Panc1 (cell line): ENCODE results near the gene SASS6. TPM values are rescaled to one million over a fixed set of nuclear protein-coding genes. Genes with fewer than 3 reads are reported as not detected.

Source experiments
- ATAC-seq: fragments of 200-7000 bp; cut with Tn5 transposase; 2 replicates; pipeline ENCODE4 v1.9.1; 2020; ENCODE audit warnings: mild to moderate bottlenecking, moderate library complexity
- BruUV-seq: library from RNA; stranded (reverse); fragments of 400-500 nt; replicated peaks from 2 replicates; lab custom pipeline; 2021; lab: Mats Ljungman, UMichigan
- CTCF ChIA-PET: fragments of 300-600 bp; sonication (Branson Sonifier 250); formaldehyde crosslinking; loops from one replicate; lab custom pipeline; 2022; ENCODE audit warnings: antibody characterized with exemption; lab: Charles Lee
- POLR2A ChIA-PET: fragments of 300-600 bp; sonication (Branson Sonifier 250); formaldehyde crosslinking; loops from one replicate; lab custom pipeline; 2022; ENCODE audit warnings: antibody characterized with exemption; lab: Charles Lee
- DNase-seq: peaks from one replicate; pipeline ENCODE4 v3.0.0-alpha.2; 2010; ENCODE audit warnings: low read depth, low spot score
- H3K27ac ChIP-seq: 2 replicates; pipeline ENCODE4 v1.5.1; 2011; ENCODE audit warnings: mild to moderate bottlenecking, low read length, inconsistent platforms
- H3K27me3 ChIP-seq: fragments of 200-500 bp; sonication (Bioruptor generic); 2 replicates; pipeline ENCODE4 v1.6.0; 2014; ENCODE audit warnings: low read length, inconsistent platforms; ENCODE audit not compliant: control insufficient read depth, insufficient read depth
- H3K36me3 ChIP-seq: fragments of 200-500 bp; sonication (Bioruptor generic); 2 replicates; pipeline ENCODE4 v1.5.1; 2014; ENCODE audit warnings: inconsistent platforms, mild to moderate bottlenecking, low read length, moderate library complexity; ENCODE audit not compliant: control insufficient read depth, insufficient read depth
- H3K4me1 ChIP-seq: 2 replicates; pipeline ENCODE4 v1.5.1; 2011; ENCODE audit warnings: inconsistent platforms, mild to moderate bottlenecking, low read length, moderate library complexity; ENCODE audit not compliant: control insufficient read depth, insufficient read depth
- H3K4me3 ChIP-seq, 2 experiments: 2 replicates each; pipeline ENCODE4 v1.5.1; 2011 to 2012; ENCODE audit warnings: low read depth in 2 of 2, low read length in 2 of 2, mild to moderate bottlenecking in 2 of 2, inconsistent platforms in 1 of 2, moderate library complexity in 1 of 2
- H3K9me3 ChIP-seq: fragments of 200-500 bp; sonication (Bioruptor generic); 2 replicates; pipeline ENCODE4 v1.5.1; 2014; ENCODE audit warnings: low read depth, mild to moderate bottlenecking, inconsistent platforms, low read length, moderate library complexity; ENCODE audit not compliant: control insufficient read depth, insufficient read depth
- CTCF ChIP-seq: fragments of 450-650 bp; IDR thresholded peaks from 2 replicates; pipeline ENCODE4 v1.5.1; 2017; ENCODE audit warnings: mild to moderate bottlenecking
- POLR2AphosphoS5 ChIP-seq: IDR thresholded peaks from 2 replicates; pipeline ENCODE4 v1.6.1; 2012; ENCODE audit warnings: mild to moderate bottlenecking, low read depth, low read length, moderate library complexity
- SIN3A ChIP-seq: IDR thresholded peaks from 2 replicates; pipeline ENCODE4 v1.6.1; 2012; ENCODE audit warnings: low read depth, mild to moderate bottlenecking, low read length, moderate library complexity, borderline replicate concordance; ENCODE audit not compliant: insufficient read depth
- TCF7L2 ChIP-seq: IDR thresholded peaks from 2 replicates; pipeline ENCODE4 v1.6.1; 2011; ENCODE audit warnings: mild to moderate bottlenecking, low read depth, low read length, inconsistent platforms
- in situ Hi-C: cut with HindIII; loops from 2 replicates; pipeline ENCODE4 v1.10.0; 2016; ENCODE audit warnings: low sequenced_read_pairs, low pct_unique_long_range_greater_than_20kb
- intact Hi-C: fragments of 100-400 bp; cut with micrococcal nuclease; formaldehyde crosslinking; loops from one replicate; pipeline ENCODE4 v1.10.0; 2022; ENCODE audit not compliant: unreplicated experiment
- total RNA-seq: library from RNA; stranded (reverse); gene quantifications from one replicate; pipeline ENCODE4 v1.2.1, GENCODE V29; 2021; ENCODE audit not compliant: unreplicated experiment
- TF ChIP-seq, protein P1 (sequence below), 2 experiments: IDR thresholded peaks; 2 replicates each; pipeline ENCODE4 v1.6.1; 2011 to 2012; ENCODE audit warnings: low read depth in 2 of 2, control low read depth in 1 of 2, low read length in 1 of 2, mild to moderate bottlenecking in 1 of 2, moderate library complexity in 1 of 2; ENCODE audit not compliant: insufficient read depth in 1 of 2

SASS6 gene
- total RNA-seq, 1 experiment from 2014 or later, result 6.2 TPM

DNA sequence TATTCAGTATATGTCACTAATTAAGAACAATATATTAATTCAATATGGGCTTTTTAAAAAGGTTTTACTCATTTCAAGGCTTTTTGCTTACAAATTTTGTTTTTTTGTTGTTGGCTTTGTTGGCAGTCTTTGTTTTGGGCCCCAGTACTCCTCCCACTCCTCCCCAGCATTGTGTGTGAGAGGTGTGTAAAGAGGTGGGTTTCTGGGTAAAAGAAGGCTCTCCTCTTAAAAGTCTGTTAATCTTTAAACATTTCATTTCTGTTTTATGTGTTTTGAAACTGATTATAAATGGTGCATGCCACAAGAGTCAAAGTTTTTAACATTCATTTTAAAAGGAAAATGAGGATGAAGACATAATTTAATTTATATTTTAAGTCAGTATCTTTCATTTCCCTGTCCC lies 79.6 kb downstream of the SASS6 start:
- Histone ChIP-seq H3K36me3 (no peaks in the 10 kb centered on the region; the same call in 1 of the 2 replicates), H3K9me3 (no peaks in the 10 kb centered on the region), H3K4me3 (no peak overlapping the region), H3K27me3 (no peaks in the 10 kb centered on the region), H3K27ac (no peak overlapping the region), H3K4me1 (no peaks in the 10 kb centered on the region)
- no peak for DNase-seq
- ChIA-PET POLR2A (no interaction called here), CTCF (no interaction called here)
- BruUV-seq, result no TSS peak
- in situ Hi-C loops, result no loop called here
- TF ChIP-seq, protein P1, sequence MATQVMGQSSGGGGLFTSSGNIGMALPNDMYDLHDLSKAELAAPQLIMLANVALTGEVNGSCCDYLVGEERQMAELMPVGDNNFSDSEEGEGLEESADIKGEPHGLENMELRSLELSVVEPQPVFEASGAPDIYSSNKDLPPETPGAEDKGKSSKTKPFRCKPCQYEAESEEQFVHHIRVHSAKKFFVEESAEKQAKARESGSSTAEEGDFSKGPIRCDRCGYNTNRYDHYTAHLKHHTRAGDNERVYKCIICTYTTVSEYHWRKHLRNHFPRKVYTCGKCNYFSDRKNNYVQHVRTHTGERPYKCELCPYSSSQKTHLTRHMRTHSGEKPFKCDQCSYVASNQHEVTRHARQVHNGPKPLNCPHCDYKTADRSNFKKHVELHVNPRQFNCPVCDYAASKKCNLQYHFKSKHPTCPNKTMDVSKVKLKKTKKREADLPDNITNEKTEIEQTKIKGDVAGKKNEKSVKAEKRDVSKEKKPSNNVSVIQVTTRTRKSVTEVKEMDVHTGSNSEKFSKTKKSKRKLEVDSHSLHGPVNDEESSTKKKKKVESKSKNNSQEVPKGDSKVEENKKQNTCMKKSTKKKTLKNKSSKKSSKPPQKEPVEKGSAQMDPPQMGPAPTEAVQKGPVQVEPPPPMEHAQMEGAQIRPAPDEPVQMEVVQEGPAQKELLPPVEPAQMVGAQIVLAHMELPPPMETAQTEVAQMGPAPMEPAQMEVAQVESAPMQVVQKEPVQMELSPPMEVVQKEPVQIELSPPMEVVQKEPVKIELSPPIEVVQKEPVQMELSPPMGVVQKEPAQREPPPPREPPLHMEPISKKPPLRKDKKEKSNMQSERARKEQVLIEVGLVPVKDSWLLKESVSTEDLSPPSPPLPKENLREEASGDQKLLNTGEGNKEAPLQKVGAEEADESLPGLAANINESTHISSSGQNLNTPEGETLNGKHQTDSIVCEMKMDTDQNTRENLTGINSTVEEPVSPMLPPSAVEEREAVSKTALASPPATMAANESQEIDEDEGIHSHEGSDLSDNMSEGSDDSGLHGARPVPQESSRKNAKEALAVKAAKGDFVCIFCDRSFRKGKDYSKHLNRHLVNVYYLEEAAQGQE (IDR thresholded peaks at IDR 0.05; ENCODE audit: insufficient read depth in 1 of 2, low read depth in 2 of 2, low read length in 1 of 2), result no peak
- TF ChIP-seq CTCF, result no peak
- TF ChIP-seq POLR2AphosphoS5, result no peak
- TF ChIP-seq TCF7L2, result no peak
- TF ChIP-seq SIN3A, result no peak
- ATAC-seq, result no peak
- intact Hi-C loops, result no loop called here

DNA sequence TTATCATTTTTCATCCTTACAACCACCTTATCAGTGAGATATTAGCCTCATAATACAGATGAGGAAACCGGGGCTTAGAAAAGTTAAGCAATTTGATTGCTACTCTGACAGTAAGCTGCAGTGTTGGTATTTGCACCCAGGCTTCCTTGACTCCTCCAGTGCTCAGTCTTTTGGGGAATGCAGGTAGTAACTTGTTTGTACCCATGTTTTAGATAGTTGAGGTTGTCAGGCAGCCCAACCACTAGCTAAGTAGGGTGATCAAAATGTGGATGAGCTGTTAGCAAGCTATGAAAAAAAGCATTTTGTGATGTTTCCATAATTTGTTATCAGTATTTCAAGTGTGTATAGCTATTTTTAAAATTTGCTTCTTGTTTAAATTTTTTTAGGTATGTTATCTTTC lies 80.8 kb downstream of the SASS6 start:
- H3K4me1 ChIP-seq, result no peaks in the 10 kb centered on the region
- ATAC-seq (no peak), DNase-seq (no peak)
- ChIA-PET CTCF (interaction anchor here (0.7 kb wide), 1 partner anchor 137 kb away, joined by 8 read pairs; no protein-coding TSS in a partner anchor), POLR2A (no interaction called here)
- TF ChIP-seq SIN3A, result no peak
- no peak for TF ChIP-seq CTCF
- no peaks in the 10 kb centered on the region; the same call in 1 of the 2 replicates for H3K36me3 ChIP-seq
- no TSS peak for BruUV-seq
- H3K4me3 ChIP-seq, result no peak overlapping the region
- no peak overlapping the region for H3K27ac ChIP-seq
- in situ Hi-C loops (no loop called here), intact Hi-C loops (no loop called here)
- no peaks in the 10 kb centered on the region for H3K27me3 ChIP-seq
- H3K9me3 ChIP-seq, result no peaks in the 10 kb centered on the region

DNA sequence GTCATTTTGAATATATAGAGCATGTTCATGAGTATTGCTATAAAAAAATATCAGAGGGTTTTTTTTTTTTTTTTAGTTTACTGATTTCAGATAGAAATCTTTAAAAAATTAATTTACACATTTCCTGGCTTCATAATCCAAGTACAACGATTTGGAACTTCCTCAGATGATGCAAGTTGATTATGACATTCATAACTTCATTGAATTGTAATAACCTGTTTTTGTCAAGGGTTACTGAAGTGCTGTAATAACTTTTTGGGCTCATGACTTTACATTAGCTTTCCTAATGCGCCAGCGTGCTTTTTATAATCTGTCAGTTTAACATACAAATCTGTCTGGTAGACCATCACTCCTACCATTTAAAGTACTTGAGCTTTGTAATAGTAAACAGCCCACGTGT lies 81.3 kb downstream of the SASS6 start:
- ATAC-seq, result no peak
- H3K27ac ChIP-seq, result no peak overlapping the region

More for the DNA sequence above, 81.3 kb downstream of the SASS6 start:
- Histone ChIP-seq H3K36me3 (no peaks in the 10 kb centered on the region; the same call in 1 of the 2 replicates), H3K27me3 (no peaks in the 10 kb centered on the region), H3K9me3 (no peaks in the 10 kb centered on the region), H3K4me3 (no peak overlapping the region), H3K4me1 (no peaks in the 10 kb centered on the region)
- TF ChIP-seq, protein P1 (IDR thresholded peaks at IDR 0.05; ENCODE audit: insufficient read depth in 1 of 2, low read depth in 2 of 2, low read length in 1 of 2), result no peak
- TF ChIP-seq POLR2AphosphoS5 (no peak), SIN3A (no peak), TCF7L2 (no peak), CTCF (no peak)
- BruUV-seq, result no TSS peak
- no peak for DNase-seq
- ChIA-PET CTCF (no interaction called here), POLR2A (no interaction called here)
- in situ Hi-C loops, result no loop called here
- intact Hi-C loops, result no loop called here
